ENCODE measurements around the gene TROAP.
A peak's percentile ranks its signal among the peaks of the same experiment; 100 is the strongest.

The TROAP gene

GRCh38 chr12:49344486-49345050 is 21.5 kb downstream of the TROAP start:
- no peak for DNase-seq

DNA sequence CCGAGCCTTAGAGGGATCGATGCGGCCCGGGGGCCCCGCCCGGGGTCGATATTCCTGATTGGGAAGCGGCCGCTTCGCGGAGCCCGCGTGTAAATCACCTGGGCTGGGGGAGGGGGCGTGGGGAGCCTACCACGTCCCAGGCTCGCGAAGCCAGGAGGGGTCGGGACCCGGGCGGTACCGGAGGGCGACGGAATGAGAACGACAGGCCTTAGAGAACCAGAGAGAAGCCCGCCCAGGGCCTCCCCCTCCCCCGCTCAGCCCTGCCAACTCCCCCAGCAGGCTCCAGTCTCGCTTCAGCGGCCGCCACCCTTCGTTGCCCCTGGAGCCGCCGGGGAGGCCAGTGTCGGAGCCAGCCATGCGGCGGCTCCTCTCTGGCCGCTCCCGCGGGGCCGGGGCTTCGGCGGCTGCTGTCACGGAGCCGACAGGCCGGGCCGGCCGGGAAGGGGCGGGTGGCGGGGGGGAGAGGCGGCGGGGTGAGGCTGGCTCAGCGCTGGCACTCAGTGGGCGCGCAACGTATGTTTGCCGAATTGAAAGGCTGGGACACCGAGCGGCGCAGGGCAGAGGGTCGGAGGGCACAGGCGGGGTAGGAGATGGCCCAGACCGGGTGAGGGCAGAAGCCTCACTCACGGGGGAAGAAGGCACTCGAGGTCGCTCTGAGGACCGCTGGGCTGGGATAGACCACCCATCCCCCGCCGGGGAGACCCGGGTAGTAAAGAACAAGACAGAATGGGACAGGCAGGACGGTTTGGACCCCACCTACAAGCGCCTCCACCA is 22.2 kb downstream of the TROAP start:
- DNase-seq, result no peak

GRCh38 chr12:49345825-49346658 is 23.0 kb downstream of the TROAP start:
- DNase-seq, result no peak

DNA sequence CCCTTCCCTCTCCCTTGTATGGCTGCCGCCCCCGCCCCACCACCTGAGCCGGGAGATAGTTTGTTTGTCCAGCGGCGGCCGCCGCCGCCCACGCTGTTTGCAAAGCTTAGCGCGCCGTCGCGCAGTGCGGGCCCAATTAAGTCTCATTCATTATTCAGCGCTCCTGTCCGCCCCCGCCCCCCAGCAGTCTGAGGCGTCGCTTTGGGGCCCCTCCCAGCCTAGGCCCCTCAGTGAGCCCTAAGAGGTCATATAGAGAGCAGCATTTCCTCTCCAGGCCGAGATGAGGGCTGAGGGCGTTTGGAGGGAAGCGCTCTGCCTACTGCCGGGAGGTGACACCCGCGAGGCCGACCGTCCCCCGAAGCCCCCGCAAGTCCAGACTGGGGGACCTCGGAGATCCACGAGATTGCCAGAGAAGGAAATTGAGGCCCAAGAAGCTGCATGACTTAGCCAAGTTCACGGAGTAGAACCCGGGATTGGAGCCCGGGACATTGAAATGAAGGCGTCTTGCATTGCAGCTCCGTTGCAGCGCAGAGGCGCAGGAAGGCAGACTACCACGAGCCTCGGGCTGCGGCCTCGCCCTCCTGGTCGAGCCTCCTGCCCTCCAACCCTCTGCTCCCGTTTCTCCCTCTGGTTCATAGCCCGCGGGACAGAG is 23.7 kb downstream of the TROAP start, which contains the start of gene DNAJC22:
TSS of gene DNAJC22 (plus strand) at position 230 of the 652 bp plus-strand sequence. CDS start 1,985 bp downstream, outside the sequence.
- DNase-seq, result no peak

DNA sequence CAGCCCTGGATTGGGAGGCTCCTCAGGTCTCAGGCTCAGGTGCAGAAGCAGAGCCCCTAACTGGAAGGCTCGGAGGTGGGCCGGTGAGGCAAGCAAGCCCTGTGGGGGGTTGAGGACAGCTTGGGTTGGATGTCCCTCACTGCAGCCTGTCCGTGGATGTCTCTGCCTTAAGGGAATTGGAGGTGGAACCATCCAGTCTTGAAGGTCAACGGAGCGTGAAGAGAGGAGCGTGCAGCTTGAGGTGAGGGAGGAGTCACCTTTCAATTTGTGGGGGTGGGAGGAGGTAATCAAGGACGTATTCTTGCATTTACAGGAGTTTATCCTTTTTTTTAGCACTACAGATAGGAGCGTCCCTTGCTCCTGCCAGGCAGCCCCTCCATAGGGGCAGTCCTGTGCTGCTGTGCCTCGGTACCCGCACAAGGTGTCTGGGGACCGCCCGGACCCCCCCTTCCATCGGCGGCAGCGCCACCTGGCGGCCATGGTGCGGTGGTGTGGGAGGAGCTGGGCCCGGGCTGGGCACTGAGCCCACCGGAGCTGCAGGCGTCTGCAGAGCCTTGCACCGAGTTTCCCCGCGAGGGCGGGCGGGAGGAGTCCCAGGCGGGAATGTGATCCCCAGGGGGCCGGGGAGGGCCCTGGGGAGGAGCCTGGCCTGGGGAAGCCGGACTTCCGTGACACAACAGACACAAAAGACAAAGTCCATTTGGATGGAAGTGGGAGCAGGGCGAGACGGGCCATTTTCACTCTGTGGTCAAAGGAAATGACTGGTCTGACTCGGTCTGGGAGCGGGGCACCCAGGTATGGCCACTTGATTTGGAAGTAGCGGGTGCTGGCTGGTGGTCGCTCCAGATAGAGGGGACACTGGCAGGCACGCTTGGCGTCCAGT is 24.5 kb downstream of the TROAP start:
- peak; percentile 58 for DNase-seq

GRCh38 chr12:49348781-49349180 is 25.7 kb downstream of the TROAP start:
- no peak for DNase-seq

- DNase-seq, result no peak
These were observed 26.2 kb downstream of the TROAP start for GRCh38 chr12:49349266-49349665.

DNA sequence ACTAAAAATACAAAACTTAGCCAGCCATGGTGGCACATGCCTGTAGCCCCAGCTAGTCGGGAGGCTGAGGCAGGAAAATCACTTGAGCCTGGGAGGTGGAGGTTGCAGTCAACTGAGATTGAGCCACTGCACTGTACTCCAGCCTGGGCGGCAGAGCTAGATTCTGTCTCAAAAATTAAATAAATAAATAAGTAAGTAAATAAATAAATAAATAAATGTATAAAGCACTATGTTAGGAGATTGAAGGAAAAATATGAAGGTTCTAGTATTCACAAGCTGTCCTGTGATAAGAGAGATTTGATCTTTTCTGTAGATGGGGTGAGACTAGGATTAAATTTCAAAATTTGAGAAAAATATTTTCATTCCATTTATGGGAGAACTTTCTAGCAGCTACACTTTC is 29.3 kb downstream of the TROAP start:
- DNase-seq, result no peak

DNA sequence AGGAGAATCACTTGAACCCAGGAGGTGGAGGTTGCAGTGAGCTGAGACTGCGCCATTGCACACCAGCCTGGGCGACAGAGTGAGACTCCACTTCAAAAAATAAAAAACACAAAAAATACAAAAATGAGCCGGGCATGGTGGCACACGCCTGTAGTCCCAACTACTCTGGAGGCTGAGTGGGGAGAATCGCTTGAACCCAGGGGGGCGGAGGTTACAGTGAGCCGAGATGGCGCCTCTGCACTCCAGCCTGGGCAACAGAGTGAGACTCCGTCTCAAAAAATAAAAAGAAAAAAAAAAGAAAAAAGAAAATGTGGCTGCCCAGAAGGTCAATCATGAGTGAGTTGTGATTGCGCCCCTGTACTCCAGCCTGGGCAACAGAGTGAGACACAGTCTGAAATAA is 32.9 kb downstream of the TROAP start:
- no peak for DNase-seq

- DNase-seq, result no peak
These were observed 34.1 kb downstream of the TROAP start for GRCh38 chr12:49357103-49357678.

GRCh38 chr12:49358483-49359141 is 35.6 kb downstream of the TROAP start:
- DNase-seq, result peak; percentile 70

- no peak for DNase-seq
These were observed 36.6 kb downstream of the TROAP start for GRCh38 chr12:49359671-49360070.

DNA sequence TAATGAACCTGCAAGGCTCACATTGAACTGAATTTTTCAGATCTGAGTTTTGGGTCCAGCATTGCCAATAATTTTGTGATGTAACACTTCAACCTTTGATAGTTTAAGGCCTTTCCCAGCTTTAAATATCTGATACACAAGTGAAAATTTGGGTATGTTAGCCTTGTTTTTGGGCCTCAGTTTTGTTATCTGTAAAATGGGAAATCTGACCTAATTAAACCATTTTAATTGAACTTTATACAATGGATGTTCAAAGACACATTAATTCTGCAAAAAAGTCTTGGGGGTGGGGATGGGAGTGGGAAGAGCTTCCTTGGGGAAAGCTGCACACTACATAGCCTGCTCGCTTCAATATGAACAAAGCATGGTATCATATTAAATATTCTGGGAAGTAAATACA is 39.0 kb downstream of the TROAP start:
- DNase-seq, result no peak

DNA sequence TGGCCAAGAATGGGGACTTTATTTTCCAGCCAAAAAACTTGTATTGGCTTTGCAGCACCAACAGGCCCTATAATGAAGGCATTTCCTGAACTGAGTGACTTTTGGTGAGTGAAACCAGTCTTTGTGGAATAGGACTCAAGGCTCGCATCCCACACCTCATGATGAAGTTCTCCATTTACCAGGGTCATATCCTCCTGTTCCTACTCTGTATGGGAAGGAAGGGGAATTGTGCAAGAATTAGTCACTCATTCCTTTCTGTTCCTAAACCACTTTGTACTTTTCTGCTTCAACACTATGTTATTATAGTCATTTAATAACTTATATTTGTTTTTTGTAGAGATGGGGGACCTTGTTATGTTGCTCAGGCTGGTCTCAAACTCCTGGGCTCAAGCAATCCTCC is 41.9 kb downstream of the TROAP start:
- DNase-seq, result no peak

GRCh38 chr12:49365542-49365941 is 42.5 kb downstream of the TROAP start:
- DNase-seq, result no peak

GRCh38 chr12:49366096-49366651 is 43.1 kb downstream of the TROAP start:
- DNase-seq, result no peak

DNA sequence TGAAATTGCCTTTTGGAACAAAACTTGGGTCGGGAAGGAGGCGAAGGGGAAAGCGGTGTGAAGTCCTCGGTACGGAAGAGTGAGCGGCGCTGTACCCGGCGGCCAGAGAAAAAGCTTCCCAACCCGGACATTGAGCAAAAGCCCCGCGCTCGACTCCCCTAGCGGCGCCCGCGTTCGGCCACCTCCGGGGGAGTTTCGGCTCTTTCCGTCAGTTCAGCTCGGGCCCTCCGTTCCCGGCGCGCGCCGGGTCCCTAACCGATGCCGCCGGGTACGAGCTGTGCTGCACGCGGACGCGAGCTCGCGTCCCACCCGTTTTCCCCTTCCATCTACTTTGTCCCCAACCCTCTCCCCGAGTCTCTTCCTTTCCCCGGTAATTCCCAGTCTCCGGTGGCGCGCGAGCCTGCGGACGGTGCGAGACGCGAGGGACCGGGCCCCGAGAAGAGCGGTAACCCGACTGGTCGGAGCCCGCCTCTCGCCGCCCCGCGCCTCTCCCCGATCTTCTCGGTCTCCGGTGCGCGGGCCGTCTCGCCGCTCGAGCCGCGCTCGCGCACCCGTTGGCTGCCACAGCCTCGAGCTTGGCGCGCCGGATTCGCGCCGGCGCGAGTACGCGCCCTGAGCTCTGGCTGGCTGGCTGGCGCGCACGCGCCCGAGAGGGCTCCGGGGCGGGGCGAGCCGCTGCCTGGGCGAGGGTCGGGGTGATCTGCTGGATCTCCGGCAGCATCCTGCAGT is 43.8 kb downstream of the TROAP start:
- DNase-seq, result peak; percentile 88

DNA sequence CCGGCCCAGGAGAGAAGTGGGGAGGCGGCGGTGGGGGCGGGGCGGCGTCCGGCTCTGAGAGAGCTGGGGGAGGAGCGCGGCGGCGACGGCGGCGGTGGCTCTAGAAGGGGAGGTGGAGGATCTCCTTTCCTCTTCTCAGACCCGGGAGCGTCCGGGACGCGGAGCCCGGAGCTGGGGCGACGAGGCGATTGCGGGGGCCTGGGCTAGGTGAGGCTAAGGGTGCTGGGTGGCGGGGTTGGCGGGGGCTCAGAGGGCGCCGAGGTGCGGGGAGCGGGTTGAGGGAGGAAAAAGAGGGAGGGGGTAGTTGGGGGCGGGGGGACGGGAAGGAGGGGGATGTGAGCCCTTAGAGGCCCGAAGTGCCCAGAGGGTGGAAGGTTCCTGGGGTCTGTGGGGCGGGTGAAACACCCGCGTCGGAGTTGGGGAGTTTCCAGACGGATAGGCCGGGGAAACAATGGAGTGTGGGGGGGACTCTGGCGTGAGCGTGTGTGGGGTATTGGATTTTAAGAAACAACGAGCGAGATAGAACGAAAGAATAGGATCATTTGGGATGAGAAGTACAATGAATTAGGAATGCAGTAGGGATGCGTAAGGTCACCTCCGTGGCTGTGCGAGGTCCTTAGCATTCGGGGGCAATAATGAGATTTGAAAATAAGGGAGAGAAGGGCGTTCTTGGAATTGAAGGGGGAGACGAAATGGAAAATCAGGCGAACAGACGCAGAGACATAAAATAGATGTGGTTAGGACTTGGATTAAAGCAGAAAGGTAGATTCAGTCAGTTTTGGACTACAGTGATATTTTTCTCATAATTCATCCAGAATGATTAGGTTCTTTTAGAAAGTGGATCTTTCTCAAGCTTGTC is 44.6 kb downstream of the TROAP start, which contains the start of gene SPATS2:
TSS of gene SPATS2 (plus strand) at position 82 of the 859 bp plus-strand sequence. CDS start 93,551 bp downstream, outside the sequence.
- DNase-seq, result peak; percentile 38

GRCh38 chr12:49368240-49368600 is 45.2 kb downstream of the TROAP start:
- no peak for DNase-seq

Measured in NCI-H2227 treated with DMSO at 0.1 percent for 48 hours (cell line).